Osteoblast (primary cell): Measurements from ENCODE around the gene FOXK1. TPM values are rescaled to one million over a fixed set of nuclear protein-coding genes. Genes with fewer than 3 reads are reported as not detected.
A peak's percentile ranks its signal among the peaks of the same experiment; 100 is the strongest.

Experiments used
- DNase-seq: peaks from one replicate; pipeline ENCODE4 v3.0.0; 2011; ENCODE audit warnings: low spot score, mixed read lengths; ENCODE audit not compliant: insufficient read length; ENCODE audit errors: missing footprints
- H2AFZ ChIP-seq: 2 replicates; pipeline ENCODE4 v1.6.0; 2011; ENCODE audit warnings: mild to moderate bottlenecking, low read length
- H3K27ac ChIP-seq: 2 replicates; pipeline ENCODE4 v1.5.1; 2011; ENCODE audit warnings: mild to moderate bottlenecking, low read depth, low read length, moderate library complexity
- H3K27me3 ChIP-seq: 2 replicates; pipeline ENCODE4 v1.6.0; 2012; ENCODE audit warnings: mild to moderate bottlenecking, control low read depth, inconsistent platforms, low read length, moderate library complexity; ENCODE audit not compliant: insufficient read depth
- H3K36me3 ChIP-seq: 2 replicates; pipeline ENCODE4 v1.5.1; 2011; ENCODE audit warnings: mild to moderate bottlenecking, low read length, control low read depth, moderate library complexity; ENCODE audit not compliant: insufficient read depth
- H3K4me1 ChIP-seq: 2 replicates; pipeline ENCODE4 v1.5.1; 2011; ENCODE audit warnings: mild to moderate bottlenecking, low read length, control low read depth, moderate library complexity; ENCODE audit not compliant: insufficient read depth
- H3K4me2 ChIP-seq: 2 replicates; pipeline ENCODE4 v1.6.0; 2011; ENCODE audit warnings: mild to moderate bottlenecking, low read length; ENCODE audit not compliant: insufficient read depth
- H3K4me3 ChIP-seq: fragments of 200-600 bp; sonication (generic); 3 replicates; pipeline ENCODE4 v1.5.1; 2012; ENCODE audit warnings: mild to moderate bottlenecking, low read length, inconsistent platforms; ENCODE audit not compliant: insufficient read depth
- H3K79me2 ChIP-seq: 2 replicates; pipeline ENCODE4 v1.6.0; 2012; ENCODE audit warnings: mild to moderate bottlenecking, low read length, control low read depth, inconsistent platforms; ENCODE audit not compliant: insufficient read depth
- H3K9me3 ChIP-seq: 2 replicates; pipeline ENCODE4 v1.5.1; 2011; ENCODE audit warnings: low read depth, low read length, control low read depth
- H4K20me1 ChIP-seq: 2 replicates; pipeline ENCODE4 v1.6.0; 2012; ENCODE audit warnings: mild to moderate bottlenecking, low read length, control low read depth; ENCODE audit not compliant: insufficient read depth
- CTCF ChIP-seq: IDR thresholded peaks from 2 replicates; pipeline ENCODE4 v1.5.1; 2011; ENCODE audit warnings: mild to moderate bottlenecking, low read depth, low read length, moderate library complexity; ENCODE audit errors: extremely low read depth
- total RNA-seq: library from RNA; depleted of rRNA; stranded (reverse); fragments of >200 nt; gene quantifications from 2 replicates; pipeline ENCODE4 v1.2.3, GENCODE V29; 2012

The FOXK1 gene
- total RNA-seq, 1 donor = 31.8 TPM

- TF ChIP-seq CTCF = no peak
- Histone ChIP-seq H3K27me3 (no peaks in the 10 kb centered on the region), H2AFZ (no peak overlapping the region), H3K4me2 (no peak overlapping the region), H3K4me1 (no peaks in the 10 kb centered on the region), H3K4me3 (no peak overlapping the region), H3K79me2 (no peaks in the 10 kb centered on the region), H3K36me3 (peaks cover 51% of the 10 kb centered on the region), H3K9me3 (no peaks in the 10 kb centered on the region), H3K27ac (no peak overlapping the region), H4K20me1 (peaks cover 6% of the 10 kb centered on the region)
- no peak for DNase-seq
Measured at GRCh38 chr7:4763091-4763793, 81.1 kb downstream of the FOXK1 start.

- no peak overlapping the region for H3K27ac ChIP-seq
- no peaks in the 10 kb centered on the region for H3K79me2 ChIP-seq
- no peak overlapping the region for H3K4me2 ChIP-seq
- no peaks in the 10 kb centered on the region for H3K27me3 ChIP-seq
- H4K20me1 ChIP-seq = peaks cover 6% of the 10 kb centered on the region
- DNase-seq = no peak
- no peak overlapping the region for H3K4me3 ChIP-seq
- no peaks in the 10 kb centered on the region for H3K4me1 ChIP-seq
- peaks cover 45% of the 10 kb centered on the region for H3K36me3 ChIP-seq
- TF ChIP-seq CTCF = no peak
- H2AFZ ChIP-seq = no peak overlapping the region
- no peaks in the 10 kb centered on the region for H3K9me3 ChIP-seq
Measured at GRCh38 chr7:4763794-4764185, 81.7 kb downstream of the FOXK1 start.

- H3K4me1 ChIP-seq = no peaks in the 10 kb centered on the region
- no peaks in the 10 kb centered on the region for H3K27me3 ChIP-seq
- H3K79me2 ChIP-seq = no peaks in the 10 kb centered on the region
- H3K27ac ChIP-seq = no peak overlapping the region
- no peak for DNase-seq
- no peaks in the 10 kb centered on the region for H3K9me3 ChIP-seq
- H3K36me3 ChIP-seq = peaks cover 45% of the 10 kb centered on the region
- no peak overlapping the region for H2AFZ ChIP-seq
- peaks cover 6% of the 10 kb centered on the region for H4K20me1 ChIP-seq
- H3K4me2 ChIP-seq = no peak overlapping the region
- no peak for TF ChIP-seq CTCF
- no peak overlapping the region for H3K4me3 ChIP-seq
Measured at GRCh38 chr7:4764402-4765007, 82.4 kb downstream of the FOXK1 start.

- no peaks in the 10 kb centered on the region for H3K4me1 ChIP-seq
- no peak overlapping the region for H3K4me2 ChIP-seq
- DNase-seq = peak; percentile 92
- H3K79me2 ChIP-seq = no peaks in the 10 kb centered on the region
- no peak overlapping the region for H3K4me3 ChIP-seq
- H3K27me3 ChIP-seq = no peaks in the 10 kb centered on the region
- peak; percentile 24 for TF ChIP-seq CTCF
- H3K36me3 ChIP-seq = peaks cover 35% of the 10 kb centered on the region
- H3K27ac ChIP-seq = no peak overlapping the region
- H2AFZ ChIP-seq = no peak overlapping the region
- H3K9me3 ChIP-seq = no peaks in the 10 kb centered on the region
- H4K20me1 ChIP-seq = peaks cover 6% of the 10 kb centered on the region
Measured at GRCh38 chr7:4765776-4766490, 83.8 kb downstream of the FOXK1 start.
